ENCODE results near the gene NRCAM.
"Not testable (repeated sequence)": the region's sequence is repeated elsewhere in the genome, so short reads cannot be mapped to it uniquely, and the experiment has no call there.

GRCh38 chr7:108274447-108274846 lies 181.8 kb downstream of the NRCAM start:
- TF ChIP-seq SIN3A (conservative IDR thresholded peaks at IDR 0.05 in 1 of 2, IDR thresholded peaks at IDR 0.05 in 1 of 2; ENCODE audit: low read depth in 1 of 2, low read length in 2 of 2); YY1 (IDR thresholded peaks at IDR 0.05; ENCODE audit: low read depth, low read length); EZH2 (IDR thresholded peaks at IDR 0.05; ENCODE audit: low read depth, low read length, severe bottlenecking); EGR1 (IDR thresholded peaks at IDR 0.05; ENCODE audit: borderline replicate concordance, low read depth, low read length); SP1 (IDR thresholded peaks at IDR 0.05; ENCODE audit: low read depth, low read length); SP2 (IDR thresholded peaks at IDR 0.05; ENCODE audit: low read length); POLR2AphosphoS5 (IDR thresholded peaks at IDR 0.05; ENCODE audit: low read depth, low read length); EP300 (IDR thresholded peaks at IDR 0.05; ENCODE audit: borderline replicate concordance in 1 of 2, low read depth in 2 of 2, low read length in 2 of 2); CEBPB (IDR thresholded peaks at IDR 0.05; ENCODE audit: low read depth, low read length); POLR2A (IDR thresholded peaks at IDR 0.05; ENCODE audit: control extremely low read depth in 1 of 2, low read depth in 2 of 2, low read length in 2 of 2); SIRT6 (IDR thresholded peaks at IDR 0.05; ENCODE audit: low read length); CTCF (IDR thresholded peaks at IDR 0.05; ENCODE audit: control extremely low read depth in 1 of 3, insufficient read depth in 1 of 3, low read depth in 1 of 3, low read length in 3 of 3); RAD21 (IDR thresholded peaks at IDR 0.05 in 1 of 2, conservative IDR thresholded peaks at IDR 0.05 in 1 of 2; ENCODE audit: low read depth in 2 of 2, low read length in 2 of 2); MAFK (IDR thresholded peaks at IDR 0.05; ENCODE audit: low read depth, low read length): not testable (repeated sequence)

All from H1 (cell line).